NCI-H2171 (cell line): ENCODE results near the gene RAVER2.

Experiments used
- DNase-seq: peaks from one replicate; lab custom pipeline; 2025; lab: John Stamatoyannopoulos, UW

The RAVER2 gene

DNA sequence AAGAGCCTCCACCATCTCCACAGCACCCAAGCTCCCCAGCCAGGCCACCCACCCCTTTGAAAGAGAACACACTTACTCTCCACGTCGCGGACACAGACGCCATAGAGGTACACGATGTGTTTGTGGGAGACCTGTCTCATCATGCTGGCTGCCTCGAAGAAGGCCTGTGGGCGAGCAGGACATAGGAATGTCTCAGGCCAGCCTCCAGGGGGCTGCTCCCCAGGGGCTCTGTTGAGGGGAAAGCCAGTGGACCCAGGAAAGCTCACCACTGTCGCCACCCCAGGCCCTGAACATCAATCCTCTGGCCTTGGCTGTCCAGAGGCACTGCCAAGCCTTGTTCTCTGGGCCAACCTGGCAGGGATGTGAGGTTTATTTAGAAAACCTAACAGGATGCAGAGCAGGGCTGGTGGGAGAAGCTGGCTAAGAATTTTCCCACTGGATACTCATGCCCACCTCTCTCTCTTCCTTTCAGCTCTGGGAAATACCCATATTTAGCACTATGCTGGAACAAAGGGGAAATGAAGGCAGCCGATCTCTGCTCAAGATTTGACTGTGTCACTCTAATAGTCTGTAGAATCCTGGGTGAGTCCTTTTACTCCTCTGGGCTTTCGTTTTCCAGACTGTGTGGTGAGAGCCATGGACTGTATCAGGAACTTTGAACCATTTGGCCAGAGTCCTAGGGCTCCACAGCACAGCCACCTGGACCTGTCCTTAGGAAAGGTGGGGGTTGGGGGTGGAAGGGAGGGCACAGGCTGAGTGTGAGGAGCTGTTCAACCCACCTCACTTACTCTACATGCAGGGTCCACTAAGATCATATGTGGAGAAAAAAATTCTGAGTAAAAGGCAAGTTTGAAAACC lies 101.9 kb downstream of the RAVER2 start:
- no peak for DNase-seq

DNA sequence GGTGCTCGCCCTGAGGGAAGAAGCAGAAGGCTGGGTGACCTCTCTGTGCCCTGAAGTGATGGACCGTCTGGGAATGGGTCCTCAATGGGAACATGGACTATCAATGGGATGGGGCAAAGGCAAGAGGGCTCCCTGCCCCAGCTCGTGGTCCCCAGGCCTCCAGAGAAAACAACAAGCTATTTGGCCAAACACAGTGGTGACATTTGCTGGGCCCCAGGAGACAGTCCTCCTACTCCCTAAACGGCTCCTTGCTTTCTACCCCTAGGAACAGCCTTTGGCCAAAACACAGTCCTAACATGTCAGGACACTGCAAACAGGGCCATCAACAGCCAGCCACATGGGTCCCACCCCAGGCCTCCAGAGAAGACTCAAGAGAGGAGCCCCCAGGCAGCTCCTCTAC lies 102.8 kb downstream of the RAVER2 start:
- DNase-seq = no peak

DNA sequence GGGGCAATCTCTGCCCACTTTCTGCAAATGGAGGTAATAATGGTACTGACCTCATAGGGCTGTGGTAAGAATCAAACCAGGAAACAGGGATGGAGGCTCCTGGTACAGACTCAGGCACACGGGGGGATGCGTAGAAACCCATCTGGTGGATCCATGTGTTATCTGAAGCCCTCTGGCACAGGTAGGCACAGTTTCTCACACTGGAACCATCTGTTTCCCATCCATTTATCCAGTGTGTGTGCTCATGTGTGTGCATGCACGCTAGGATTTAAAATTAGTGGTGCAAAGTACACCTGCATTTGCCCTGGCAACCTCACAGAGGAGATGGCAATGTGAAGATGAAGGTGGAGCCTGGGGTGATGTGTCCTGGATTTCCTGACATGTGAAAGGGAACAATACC lies 103.3 kb downstream of the RAVER2 start:
- peak; percentile 68 for DNase-seq

DNA sequence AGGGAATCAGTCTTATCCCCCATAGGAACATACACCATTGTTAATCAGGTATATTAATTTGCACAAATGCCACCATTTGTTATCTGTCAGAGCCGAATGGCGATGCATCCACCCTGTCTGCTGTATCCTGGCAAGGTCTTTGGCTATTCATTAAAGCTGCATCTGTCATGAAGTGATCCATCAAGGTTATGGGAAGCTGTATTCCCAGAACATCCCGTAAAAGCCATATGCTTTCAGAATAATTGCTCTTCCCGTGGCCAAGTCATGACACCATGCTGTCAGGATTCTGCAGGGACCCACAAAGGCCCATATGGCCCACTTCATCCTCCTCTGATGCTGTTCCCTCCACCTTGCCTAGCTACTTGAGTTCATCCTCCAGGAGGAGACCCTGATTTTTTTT lies 103.9 kb downstream of the RAVER2 start:
- DNase-seq = peak; percentile 87

DNA sequence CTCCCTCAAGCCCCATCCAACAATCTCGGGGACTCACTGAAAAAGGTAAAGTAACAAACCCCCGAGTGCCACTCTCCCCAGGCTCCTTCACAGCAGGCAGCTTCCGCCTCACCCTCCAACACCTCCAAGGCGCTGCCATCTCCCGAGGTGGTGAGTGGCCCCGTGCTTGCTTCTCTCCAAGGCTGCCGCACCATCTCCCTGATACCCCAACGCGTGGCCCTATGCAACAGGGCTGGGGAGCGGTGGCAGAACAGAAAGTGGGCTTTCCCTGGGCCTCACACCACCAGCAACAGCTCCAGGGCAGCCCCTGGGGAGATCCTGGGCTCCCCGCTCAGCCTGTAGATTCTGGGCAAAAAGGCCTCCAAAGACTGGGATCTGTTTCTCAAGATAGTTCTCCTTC lies 105.1 kb downstream of the RAVER2 start:
- DNase-seq = no peak

DNA sequence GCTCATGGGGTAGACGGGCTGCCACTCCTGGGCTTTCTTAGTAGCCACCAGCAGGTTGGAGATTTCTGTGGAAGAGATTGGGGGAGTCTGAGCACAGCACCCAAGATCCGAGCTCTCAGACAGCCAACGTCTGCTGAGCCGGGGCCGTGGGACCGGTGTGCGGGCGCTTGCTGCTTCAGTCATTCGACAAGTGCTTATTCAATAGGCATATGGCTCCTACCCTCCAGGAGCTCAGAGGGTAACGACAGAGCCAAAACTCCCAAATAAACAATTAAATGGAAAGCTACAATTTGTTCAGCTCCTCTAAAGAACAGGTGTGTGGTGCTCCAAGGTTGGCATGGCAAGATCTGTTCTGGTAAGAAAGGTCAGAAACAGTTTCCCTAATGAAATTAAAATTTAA lies 106.0 kb downstream of the RAVER2 start:
- no peak for DNase-seq

DNA sequence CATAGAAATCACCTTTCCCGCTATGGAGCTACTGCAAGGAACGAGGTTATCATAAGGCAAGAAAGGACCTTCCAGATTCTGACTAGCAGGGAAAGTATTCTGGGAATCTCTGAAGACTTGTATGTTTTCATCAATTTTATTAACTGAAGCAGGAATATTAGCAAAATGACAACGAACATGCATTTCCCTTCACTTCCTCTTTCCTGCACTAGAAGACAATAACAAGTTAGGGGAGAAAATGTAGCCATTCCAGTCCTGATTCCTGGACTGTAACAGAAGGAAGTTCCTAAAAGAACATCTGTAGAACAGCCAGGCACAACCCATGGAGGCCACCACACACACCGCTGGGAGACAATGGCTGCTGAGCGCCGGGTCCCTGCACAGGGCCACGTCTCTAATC lies 106.8 kb downstream of the RAVER2 start:
- DNase-seq = no peak

DNA sequence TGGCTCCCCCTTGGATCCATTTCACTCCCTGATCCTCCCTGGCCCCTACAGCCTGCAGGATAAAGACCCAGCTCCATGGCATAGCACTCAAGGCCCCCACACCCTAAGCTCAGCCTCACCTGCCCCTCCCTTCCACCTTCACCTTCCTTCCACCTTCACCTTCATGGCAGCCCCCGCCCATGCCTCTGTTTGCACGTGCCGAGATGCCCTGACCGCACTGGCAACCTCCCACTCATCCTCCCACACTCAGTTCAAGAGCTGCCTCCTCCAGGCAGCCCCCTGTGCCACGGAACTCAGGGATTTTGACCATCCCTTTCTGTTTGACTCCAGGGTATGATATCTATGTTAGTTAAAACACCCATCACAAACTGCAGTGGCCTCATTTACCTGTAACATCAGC lies 109.8 kb downstream of the RAVER2 start:
- DNase-seq = no peak

DNA sequence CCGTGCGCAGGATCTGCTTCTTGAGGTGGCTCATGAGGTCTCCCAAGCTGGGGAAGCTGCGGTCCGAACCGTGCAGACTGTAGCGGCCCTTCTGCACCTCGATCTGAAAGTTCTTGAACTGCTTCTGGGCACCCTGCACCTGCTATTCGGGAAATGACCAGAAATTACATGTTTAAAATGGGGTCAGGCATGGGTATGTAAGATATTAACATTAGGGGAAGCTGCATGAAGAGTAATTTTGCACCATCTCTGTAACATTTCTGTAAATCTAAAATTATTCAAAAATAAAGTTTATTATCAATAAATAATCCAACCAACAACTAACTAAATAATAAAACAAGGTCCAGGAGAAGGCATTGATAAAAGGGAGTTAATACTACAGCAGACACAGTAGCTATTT lies 110.7 kb downstream of the RAVER2 start:
- DNase-seq = no peak

DNA sequence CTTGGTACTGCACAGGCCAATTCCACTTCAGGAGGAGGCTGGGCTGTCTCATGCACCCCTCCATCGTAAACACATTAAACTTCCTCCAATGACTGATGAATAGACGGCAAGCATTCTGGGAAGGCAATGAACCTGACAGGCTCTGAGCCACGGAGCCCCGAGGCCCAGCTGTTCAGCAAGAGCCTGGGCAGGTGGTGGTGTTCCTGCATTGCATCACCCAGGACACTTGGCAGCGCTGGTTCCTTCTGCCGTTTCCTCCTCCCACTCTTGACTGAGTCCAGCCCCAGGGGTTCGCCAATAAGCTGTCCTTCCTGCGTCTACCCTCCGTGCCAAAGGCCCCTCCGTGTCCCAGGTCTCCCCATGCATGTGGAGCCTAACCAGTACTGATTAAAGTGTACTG lies 111.7 kb downstream of the RAVER2 start:
- peak; percentile 81 for DNase-seq

DNA sequence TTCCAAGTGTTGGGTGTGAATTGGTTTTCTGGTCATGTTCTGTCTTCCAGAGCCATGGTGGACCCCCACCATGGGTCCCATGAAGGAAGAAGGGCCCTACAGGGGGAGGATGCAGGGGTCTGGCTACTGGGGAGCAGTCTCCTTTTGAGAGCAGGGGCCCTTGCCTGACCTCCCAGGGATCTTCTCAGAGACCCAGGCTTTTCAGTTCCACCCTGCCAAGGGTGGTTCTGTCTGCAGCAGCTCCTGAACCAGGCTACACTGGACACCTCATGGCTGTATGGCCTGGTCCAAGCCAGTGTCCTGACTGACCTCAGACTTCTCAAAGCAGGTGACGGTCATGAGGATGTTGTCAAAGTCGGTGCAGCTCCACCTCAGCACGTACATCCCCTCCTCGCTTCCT lies 112.5 kb downstream of the RAVER2 start:
- no peak for DNase-seq

DNA sequence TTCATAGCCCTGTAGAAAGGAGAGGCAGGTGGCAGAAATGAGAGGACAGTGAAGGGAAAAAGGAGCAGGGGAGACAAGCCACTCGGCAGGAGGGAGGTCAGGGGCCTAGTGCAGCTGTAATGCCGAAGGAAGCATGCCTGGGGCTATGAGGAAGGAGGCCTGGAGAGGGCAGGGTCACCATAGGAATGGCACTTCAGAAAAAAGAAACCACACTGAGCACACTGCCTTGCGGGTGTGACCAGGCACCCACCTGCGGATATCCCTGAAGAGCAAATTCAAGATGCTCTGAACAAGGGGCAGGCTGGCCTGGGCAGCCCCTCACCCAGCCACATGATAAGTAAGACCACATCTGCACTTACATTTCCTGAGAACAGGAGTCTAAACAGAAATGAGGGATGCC lies 116.7 kb downstream of the RAVER2 start:
- DNase-seq = no peak

DNA sequence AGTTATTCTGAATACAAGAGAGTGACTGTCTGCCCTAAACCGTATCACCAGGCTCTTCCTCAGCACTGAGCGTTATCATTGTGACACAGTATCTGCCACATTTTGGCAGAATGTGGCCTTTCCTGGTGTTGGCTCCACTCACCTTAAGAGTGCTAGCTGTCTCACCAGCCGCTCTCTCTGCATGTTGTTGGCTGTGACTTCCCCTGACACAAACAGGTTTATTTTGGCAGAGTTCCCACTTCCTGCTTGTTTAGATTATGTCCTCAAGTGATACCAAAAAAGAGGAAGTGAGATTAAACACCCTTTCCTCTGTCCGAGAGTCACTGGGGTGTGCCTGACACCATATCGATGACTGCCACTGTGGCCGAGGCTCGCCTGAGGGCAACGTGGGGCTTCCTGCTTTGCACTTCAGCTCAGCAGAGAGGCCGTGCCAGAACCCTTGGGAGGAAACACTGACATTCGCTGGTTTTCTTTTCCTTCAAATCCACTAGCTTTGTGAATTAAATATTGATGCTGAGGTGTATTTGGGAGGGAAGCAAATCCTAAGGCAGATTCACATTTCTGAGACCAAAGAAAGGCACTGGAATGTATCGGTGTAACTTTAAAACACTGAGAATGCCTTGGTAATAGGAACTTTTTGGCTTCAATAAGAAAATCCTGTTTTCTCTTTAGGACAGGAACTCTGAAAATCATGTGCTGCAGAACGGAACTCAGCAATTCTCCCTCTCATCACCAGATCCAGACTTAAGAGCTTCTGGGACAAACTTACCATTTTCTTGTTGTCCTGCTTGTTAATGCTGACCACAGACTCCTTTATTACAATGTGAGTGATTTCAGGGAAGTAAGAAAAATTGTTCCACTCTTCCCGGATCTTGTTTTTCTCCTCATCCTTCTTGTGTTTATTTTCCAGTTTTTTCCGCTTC lies 119.4 kb downstream of the RAVER2 start:
- DNase-seq = no peak

DNA sequence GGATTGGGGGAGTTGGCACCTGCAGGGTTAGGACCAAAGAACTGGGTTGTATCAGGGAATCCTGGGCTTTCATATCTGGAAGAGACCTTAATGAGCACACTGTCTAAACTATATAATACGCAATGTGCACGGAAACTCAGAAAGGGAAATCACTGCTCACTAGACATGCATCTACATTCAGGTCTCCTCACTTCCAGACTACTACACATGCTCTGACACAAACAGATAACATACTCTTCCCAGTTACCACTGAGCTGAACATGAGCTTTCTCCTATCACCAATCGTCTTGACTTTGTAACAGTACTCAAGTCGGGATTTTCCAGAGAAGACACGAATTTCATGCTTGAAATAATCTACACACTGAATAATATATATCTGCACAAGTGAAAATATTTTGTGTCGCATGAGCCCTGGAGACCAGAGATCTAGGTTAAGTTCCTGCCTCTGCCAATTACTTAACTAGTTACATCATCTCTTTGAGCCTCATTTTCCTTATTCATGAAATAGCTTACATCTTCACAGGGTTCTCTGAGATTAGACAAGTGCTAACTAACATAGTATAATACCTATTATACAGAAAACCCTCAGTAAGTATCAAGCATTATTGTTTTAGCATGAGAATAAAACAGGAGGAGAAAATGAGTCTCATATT lies 120.4 kb downstream of the RAVER2 start:
- DNase-seq = no peak

DNA sequence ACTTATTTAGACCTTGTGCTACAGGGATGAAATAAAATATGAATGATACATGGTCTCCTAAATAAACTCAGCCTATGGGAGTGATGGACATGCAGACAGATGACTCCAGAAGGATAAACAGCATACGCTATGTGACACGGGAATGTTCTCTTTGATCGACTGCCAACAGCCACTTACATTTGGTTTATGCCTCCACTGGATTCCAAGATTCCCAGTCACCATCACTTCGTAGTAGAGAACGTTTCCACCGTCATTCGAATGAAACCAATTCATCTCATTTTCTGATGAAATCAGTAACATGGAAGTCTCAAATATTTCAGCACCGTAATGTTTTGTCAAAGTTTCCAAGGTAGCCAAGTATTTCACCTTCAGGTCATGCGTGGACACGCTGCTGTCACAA lies 121.8 kb downstream of the RAVER2 start:
- no peak for DNase-seq

DNA sequence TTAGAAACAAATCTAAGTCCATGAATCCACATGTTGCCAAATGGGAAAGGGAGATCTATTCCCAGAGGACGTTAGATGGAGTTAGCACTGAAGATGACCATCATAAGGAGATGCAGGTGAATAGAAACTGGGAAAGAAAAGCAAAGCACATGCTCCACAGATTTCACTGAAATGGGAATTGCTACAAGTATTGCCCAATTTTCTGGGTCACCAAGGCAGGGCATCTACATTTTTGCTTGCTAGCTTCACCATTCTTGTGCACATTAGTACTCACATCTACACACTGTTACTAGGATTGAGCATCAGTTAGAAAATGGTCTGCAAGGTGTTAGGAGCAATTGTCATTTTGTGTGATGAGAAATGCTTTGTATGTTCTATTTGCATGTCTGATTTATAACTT lies 122.4 kb downstream of the RAVER2 start:
- no peak for DNase-seq

DNA sequence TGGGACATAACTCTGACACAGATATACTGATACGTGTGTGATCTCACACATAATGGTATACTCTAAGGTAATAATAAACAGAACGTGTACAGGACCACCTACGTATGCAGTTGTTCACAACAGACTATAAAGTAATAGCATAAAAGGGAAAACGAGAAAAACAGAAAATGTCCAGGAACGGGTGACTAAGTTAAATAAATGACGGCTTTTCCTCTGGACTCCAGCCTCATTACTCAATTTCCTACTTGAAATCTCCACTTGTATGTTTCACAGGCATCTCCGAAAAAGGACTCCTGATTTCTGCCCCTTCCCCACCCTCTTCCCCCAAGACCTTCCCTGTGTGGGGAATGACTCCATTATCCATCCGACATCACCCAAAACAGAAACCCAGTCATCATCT lies 126.4 kb downstream of the RAVER2 start:
- no peak for DNase-seq

DNA sequence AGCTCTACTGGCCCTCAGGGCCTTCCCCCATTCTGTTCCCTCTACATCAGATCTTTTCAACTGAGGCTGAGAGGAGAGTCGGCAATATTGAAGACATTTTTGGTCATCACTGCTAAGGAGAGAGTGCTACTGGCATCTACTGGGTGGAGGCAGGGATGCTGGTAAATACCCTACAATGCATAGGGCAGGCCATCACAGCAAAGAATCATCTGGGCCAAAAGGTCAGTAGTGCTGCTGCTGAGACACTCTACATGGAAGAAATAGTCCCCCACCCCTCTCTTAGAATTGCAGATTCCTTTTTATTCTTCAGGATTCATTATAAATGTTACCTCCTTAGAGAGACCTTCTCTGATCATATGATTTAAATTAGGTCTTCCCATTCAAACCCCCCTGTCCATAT lies 127.2 kb downstream of the RAVER2 start:
- no peak for DNase-seq

DNA sequence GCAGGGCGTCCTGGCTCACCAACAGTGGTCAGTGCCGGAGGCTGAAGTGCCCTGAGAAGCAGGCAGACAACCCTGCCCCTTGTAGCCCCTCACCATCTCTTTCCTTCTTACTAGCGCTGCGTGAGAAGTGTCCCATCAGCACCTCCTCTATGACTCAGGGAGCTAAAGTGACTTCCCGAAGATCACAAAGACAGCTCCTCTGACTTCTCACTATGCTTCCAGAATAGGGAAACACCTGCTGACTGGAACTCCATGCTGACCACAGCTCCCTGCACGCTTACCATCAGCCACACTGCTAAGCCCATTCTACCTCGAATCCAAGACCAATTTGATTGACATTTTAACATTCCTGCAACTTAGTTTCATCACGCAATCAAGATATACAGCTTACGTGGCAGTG lies 128.7 kb downstream of the RAVER2 start:
- DNase-seq = no peak

DNA sequence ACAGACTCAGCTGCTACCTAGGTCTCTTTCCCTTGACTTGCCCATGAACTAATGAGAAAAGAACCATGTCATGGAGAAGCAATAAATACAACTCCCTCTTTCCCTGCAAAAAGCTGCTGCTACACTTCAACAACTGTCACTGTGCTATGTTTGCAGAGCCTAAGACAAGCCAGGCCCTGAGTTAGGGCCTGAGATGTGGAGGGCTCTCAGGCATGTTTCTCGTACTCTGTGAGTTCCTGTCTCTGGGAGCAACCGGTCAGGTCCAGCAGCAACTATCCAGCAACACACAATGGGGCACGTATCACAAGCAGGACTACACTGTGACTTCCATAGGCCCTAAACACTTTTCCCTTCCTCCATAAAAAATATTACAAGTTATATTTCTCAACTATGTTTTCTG lies 129.8 kb downstream of the RAVER2 start:
- no peak for DNase-seq

DNA sequence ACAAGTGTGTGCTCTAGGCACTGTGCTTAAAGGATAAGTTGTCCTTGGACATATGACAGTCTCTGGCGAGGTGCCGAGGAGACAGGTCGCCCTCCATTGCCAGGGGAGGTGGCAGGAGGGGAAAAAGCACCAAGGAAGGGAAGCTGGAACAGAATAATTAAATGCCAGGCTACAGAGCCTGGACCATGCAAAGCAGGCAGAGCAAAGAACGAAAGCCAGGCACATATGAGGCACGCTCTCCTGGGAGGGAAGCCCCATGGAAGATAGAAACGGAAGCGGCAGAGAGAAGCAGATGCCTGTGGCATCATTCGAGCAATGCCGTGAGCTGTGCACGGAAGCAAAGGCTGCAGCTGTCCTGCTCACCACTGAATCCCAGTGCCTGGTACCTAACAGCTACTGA lies 130.2 kb downstream of the RAVER2 start:
- no peak for DNase-seq

DNA sequence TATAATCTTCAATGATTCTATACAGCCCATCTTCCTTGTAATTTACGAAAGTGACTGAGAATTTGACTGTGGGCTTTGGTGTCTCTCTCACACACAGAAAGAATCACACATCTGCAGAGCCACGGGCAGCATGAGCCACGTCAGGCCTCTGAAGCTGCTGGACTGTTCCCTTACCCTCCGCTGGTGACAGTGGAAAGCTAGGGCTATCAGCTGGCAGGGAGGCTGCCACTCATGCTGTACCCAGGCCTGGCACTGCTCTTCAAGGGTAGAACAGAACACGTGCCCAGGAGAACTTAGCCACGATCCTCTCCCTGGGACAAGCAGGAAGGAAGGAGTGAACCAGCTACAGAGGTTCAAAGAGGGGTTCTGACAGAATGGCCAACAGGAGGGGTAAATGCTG lies 130.7 kb downstream of the RAVER2 start:
- no peak for DNase-seq

DNA sequence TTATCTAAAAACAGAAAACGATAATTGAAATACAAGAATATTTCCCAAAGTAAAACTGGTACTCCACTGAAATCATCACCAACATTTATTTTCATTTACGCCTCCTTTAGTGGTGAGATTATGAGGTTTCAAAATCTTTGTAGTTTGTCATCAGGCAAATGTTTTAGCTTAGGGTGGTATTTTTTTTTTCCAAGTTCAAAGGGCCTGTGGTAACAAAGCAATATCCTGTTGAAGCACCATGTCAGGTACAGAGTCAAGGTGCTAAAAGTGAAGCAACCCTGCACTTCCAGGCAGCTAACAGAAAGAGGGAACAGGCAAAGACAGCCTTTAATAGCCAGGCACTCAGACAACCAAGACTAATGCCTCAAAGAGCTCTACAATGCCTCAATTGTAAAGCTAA lies 132.3 kb downstream of the RAVER2 start:
- DNase-seq = no peak
